ENCODE data around the gene CPNE4. TPM values are rescaled to one million over a fixed set of nuclear protein-coding genes. Genes with fewer than 3 reads are reported as not detected.

The CPNE4 gene
- total RNA-seq, 3 donors from 2014 or later: not detected

- Mint-ChIP-seq H3K36me3 (ENCODE audit: insufficient read depth) (no peaks in the 10 kb centered on the region), H3K4me3 (no peak overlapping the region), H3K4me1 (ENCODE audit: low read depth) (peaks cover 11% of the 10 kb centered on the region), H3K27me3 (ENCODE audit: low read depth) (peaks cover 62% of the 10 kb centered on the region), H3K9me3 (no peaks in the 10 kb centered on the region)
- DNase-seq (no peak), ATAC-seq (no peak)
These were observed 2.2 kb upstream of the CPNE4 start for GRCh38 chr3:132037056-132037455.

GRCh38 chr3:132034097-132034485, 723 bp downstream of the CPNE4 start:
- Mint-ChIP-seq H3K27me3 (ENCODE audit: low read depth) (peaks cover 79% of the 10 kb centered on the region), H3K36me3 (ENCODE audit: insufficient read depth) (no peaks in the 10 kb centered on the region), H3K9me3 (no peaks in the 10 kb centered on the region), H3K4me3 (no peak overlapping the region), H3K4me1 (ENCODE audit: low read depth) (peaks cover 11% of the 10 kb centered on the region)
- DNase-seq (no peak), ATAC-seq (no peak)

GRCh38 chr3:132033471-132033870, 1.3 kb downstream of the CPNE4 start:
- H3K4me1 Mint-ChIP-seq (ENCODE audit: low read depth): peaks cover 11% of the 10 kb centered on the region
- no peak for ATAC-seq
- no peak for DNase-seq

GRCh38 chr3:132032959-132033358, 1.9 kb downstream of the CPNE4 start:
- peaks cover 11% of the 10 kb centered on the region for H3K4me1 Mint-ChIP-seq (ENCODE audit: low read depth)
- H3K4me3 Mint-ChIP-seq: no peak overlapping the region
- DNase-seq: no peak
- H3K27me3 Mint-ChIP-seq (ENCODE audit: low read depth): peaks cover 75% of the 10 kb centered on the region
- H3K9me3 Mint-ChIP-seq: no peaks in the 10 kb centered on the region
- ATAC-seq: no peak
- H3K36me3 Mint-ChIP-seq (ENCODE audit: insufficient read depth): no peaks in the 10 kb centered on the region

More at GRCh38 chr3:132033471-132033870, 1.3 kb downstream of the CPNE4 start:
- Mint-ChIP-seq H3K9me3 (no peaks in the 10 kb centered on the region), H3K27me3 (ENCODE audit: low read depth) (peaks cover 77% of the 10 kb centered on the region), H3K4me3 (no peak overlapping the region), H3K36me3 (ENCODE audit: insufficient read depth) (no peaks in the 10 kb centered on the region)

- Mint-ChIP-seq H3K27me3 (ENCODE audit: low read depth) (peaks cover 44% of the 10 kb centered on the region), H3K4me3 (no peak overlapping the region), H3K4me1 (ENCODE audit: low read depth) (peaks cover 4% of the 10 kb centered on the region), H3K9me3 (no peaks in the 10 kb centered on the region), H3K36me3 (ENCODE audit: insufficient read depth) (no peaks in the 10 kb centered on the region)
- DNase-seq (peak; percentile 24), ATAC-seq (peak; percentile 62 to 80)
These were observed 5.5 kb downstream of the CPNE4 start for GRCh38 chr3:132029182-132029902.

- Mint-ChIP-seq H3K27me3 (ENCODE audit: low read depth) (peaks cover 4% of the 10 kb centered on the region), H3K9me3 (no peaks in the 10 kb centered on the region), H3K4me3 (no peak overlapping the region), H3K4me1 (ENCODE audit: low read depth) (no peaks in the 10 kb centered on the region), H3K36me3 (ENCODE audit: insufficient read depth) (no peaks in the 10 kb centered on the region)
- DNase-seq (no peak), ATAC-seq (no peak)
These were observed 11.9 kb downstream of the CPNE4 start for GRCh38 chr3:132022914-132023313.

- H3K9me3 Mint-ChIP-seq: no peaks in the 10 kb centered on the region
- no peak overlapping the region for H3K4me3 Mint-ChIP-seq
- no peaks in the 10 kb centered on the region for H3K4me1 Mint-ChIP-seq (ENCODE audit: low read depth)
- no peak for DNase-seq
- peaks cover 6% of the 10 kb centered on the region for H3K27me3 Mint-ChIP-seq (ENCODE audit: low read depth)
- no peak for ATAC-seq
- no peaks in the 10 kb centered on the region for H3K36me3 Mint-ChIP-seq (ENCODE audit: insufficient read depth)
These were observed 14.8 kb downstream of the CPNE4 start for GRCh38 chr3:132020058-132020457.

- DNase-seq: no peak
- Mint-ChIP-seq H3K36me3 (ENCODE audit: insufficient read depth) (no peaks in the 10 kb centered on the region), H3K4me1 (ENCODE audit: low read depth) (no peaks in the 10 kb centered on the region), H3K9me3 (no peaks in the 10 kb centered on the region), H3K4me3 (no peak overlapping the region), H3K27me3 (ENCODE audit: low read depth) (peaks cover 9% of the 10 kb centered on the region)
- ATAC-seq: no peak
These were observed 17.7 kb downstream of the CPNE4 start for GRCh38 chr3:132017137-132017536.

- DNase-seq: no peak
- Mint-ChIP-seq H3K4me3 (no peak overlapping the region), H3K27me3 (ENCODE audit: low read depth) (peaks cover 9% of the 10 kb centered on the region), H3K4me1 (ENCODE audit: low read depth) (no peaks in the 10 kb centered on the region), H3K36me3 (ENCODE audit: insufficient read depth) (no peaks in the 10 kb centered on the region), H3K9me3 (no peaks in the 10 kb centered on the region)
- no peak for ATAC-seq
These were observed 18.5 kb downstream of the CPNE4 start for GRCh38 chr3:132016061-132017041.

- DNase-seq: no peak
- no peaks in the 10 kb centered on the region for H3K9me3 Mint-ChIP-seq
- H3K27me3 Mint-ChIP-seq (ENCODE audit: low read depth): peaks cover 9% of the 10 kb centered on the region
- no peaks in the 10 kb centered on the region for H3K4me1 Mint-ChIP-seq (ENCODE audit: low read depth)
- ATAC-seq: no peak
- H3K36me3 Mint-ChIP-seq (ENCODE audit: insufficient read depth): no peaks in the 10 kb centered on the region
- no peak overlapping the region for H3K4me3 Mint-ChIP-seq
These were observed 20.7 kb downstream of the CPNE4 start for GRCh38 chr3:132014105-132014504.

GRCh38 chr3:132009241-132009640, 25.6 kb downstream of the CPNE4 start:
- DNase-seq: no peak
- no peak for ATAC-seq
- Mint-ChIP-seq H3K4me1 (ENCODE audit: low read depth) (no peaks in the 10 kb centered on the region), H3K4me3 (no peak overlapping the region), H3K36me3 (ENCODE audit: insufficient read depth) (no peaks in the 10 kb centered on the region), H3K27me3 (ENCODE audit: low read depth) (peaks cover 11% of the 10 kb centered on the region), H3K9me3 (no peaks in the 10 kb centered on the region)

GRCh38 chr3:132008837-132009236, 26.0 kb downstream of the CPNE4 start:
- H3K9me3 Mint-ChIP-seq: no peaks in the 10 kb centered on the region
- DNase-seq: no peak
- no peak overlapping the region for H3K4me3 Mint-ChIP-seq
- H3K4me1 Mint-ChIP-seq (ENCODE audit: low read depth): no peaks in the 10 kb centered on the region
- ATAC-seq: no peak
- peaks cover 11% of the 10 kb centered on the region for H3K27me3 Mint-ChIP-seq (ENCODE audit: low read depth)
- no peaks in the 10 kb centered on the region for H3K36me3 Mint-ChIP-seq (ENCODE audit: insufficient read depth)

- Mint-ChIP-seq H3K27me3 (ENCODE audit: low read depth) (peaks cover 6% of the 10 kb centered on the region), H3K4me1 (ENCODE audit: low read depth) (no peaks in the 10 kb centered on the region), H3K36me3 (ENCODE audit: insufficient read depth) (no peaks in the 10 kb centered on the region), H3K9me3 (no peaks in the 10 kb centered on the region), H3K4me3 (no peak overlapping the region)
- ATAC-seq: no peak
- no peak for DNase-seq
These were observed 27.2 kb downstream of the CPNE4 start for GRCh38 chr3:132007617-132008016.

- DNase-seq (no peak), ATAC-seq (no peak)
- H3K27me3 Mint-ChIP-seq (ENCODE audit: low read depth): peaks cover 4% of the 10 kb centered on the region
- no peaks in the 10 kb centered on the region for H3K9me3 Mint-ChIP-seq
- no peaks in the 10 kb centered on the region for H3K36me3 Mint-ChIP-seq (ENCODE audit: insufficient read depth)
- H3K4me3 Mint-ChIP-seq: no peak overlapping the region
- H3K4me1 Mint-ChIP-seq (ENCODE audit: low read depth): no peaks in the 10 kb centered on the region
These were observed 28.1 kb downstream of the CPNE4 start for GRCh38 chr3:132006605-132007204.
